ENCODE data around the gene SIPA1L3. TPM values are rescaled to one million over a fixed set of nuclear protein-coding genes. Genes with fewer than 3 reads are reported as not detected.

SIPA1L3 gene
- total and polyA plus RNA-seq, 2 experiments from 2014 or later = 15.7 to 54.1 TPM

DNA sequence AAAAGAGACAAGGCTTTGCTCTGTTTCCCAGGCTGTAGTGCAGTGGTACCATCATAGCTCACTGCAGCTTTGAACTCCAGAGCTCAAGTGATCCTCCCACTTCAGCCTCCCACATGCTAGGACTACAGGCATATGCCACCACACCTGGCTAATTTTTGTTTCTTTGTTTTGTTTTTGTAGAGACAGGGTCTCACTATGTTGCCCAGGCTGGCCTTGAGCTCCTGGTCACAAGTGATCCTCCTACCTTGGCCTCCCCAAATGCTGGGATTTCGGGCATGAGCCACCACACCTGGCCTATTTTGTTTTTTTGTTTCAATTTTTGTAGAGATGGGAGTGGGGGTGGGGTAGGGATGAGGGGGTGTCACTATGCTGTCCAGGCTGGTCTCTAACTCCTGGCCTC is 7.6 kb upstream of the SIPA1L3 start:
- peaks cover 5% of the 10 kb centered on the region for H3K27me3 Mint-ChIP-seq (ENCODE audit: insufficient read depth, low read depth, poor library complexity)
- H3K36me3 Mint-ChIP-seq (ENCODE audit: low read depth) = no peaks in the 10 kb centered on the region
- no peak overlapping the region for H3K27ac ChIP-seq (ENCODE audit: low read depth)
- H2AFZ ChIP-seq = no peak overlapping the region
- no peak for ATAC-seq
- H3K9me2 ChIP-seq (ENCODE audit: insufficient read depth) = no peaks in the 10 kb centered on the region
- no peak overlapping the region for H3K27ac Mint-ChIP-seq
- H3K4me2 ChIP-seq = no peak overlapping the region
- DNase-seq (ENCODE audit: low spot score) = no peak
- H3K27me3 ChIP-seq (ENCODE audit: insufficient read depth) = no peaks in the 10 kb centered on the region
- no peaks in the 10 kb centered on the region for H3K36me3 ChIP-seq (ENCODE audit: insufficient read depth)
- no peak overlapping the region for H3K4me3 Mint-ChIP-seq
- no peaks in the 10 kb centered on the region for H3K4me1 ChIP-seq (ENCODE audit: insufficient read depth)
- H4K20me1 ChIP-seq (replicated peaks; ENCODE audit: insufficient read depth) = no peaks in the 10 kb centered on the region
- H3K79me2 ChIP-seq (replicated peaks; ENCODE audit: insufficient read depth) = no peaks in the 10 kb centered on the region
- peaks cover 3% of the 10 kb centered on the region; the same call in 1 of the 3 replicates for H3K4me1 Mint-ChIP-seq
- no peak overlapping the region for H3K4me3 ChIP-seq
- no peak for TF ChIP-seq ZNF114 (CRISPR knock-in tag; IDR thresholded peaks at IDR 0.05)
- TF ChIP-seq, protein P1, sequence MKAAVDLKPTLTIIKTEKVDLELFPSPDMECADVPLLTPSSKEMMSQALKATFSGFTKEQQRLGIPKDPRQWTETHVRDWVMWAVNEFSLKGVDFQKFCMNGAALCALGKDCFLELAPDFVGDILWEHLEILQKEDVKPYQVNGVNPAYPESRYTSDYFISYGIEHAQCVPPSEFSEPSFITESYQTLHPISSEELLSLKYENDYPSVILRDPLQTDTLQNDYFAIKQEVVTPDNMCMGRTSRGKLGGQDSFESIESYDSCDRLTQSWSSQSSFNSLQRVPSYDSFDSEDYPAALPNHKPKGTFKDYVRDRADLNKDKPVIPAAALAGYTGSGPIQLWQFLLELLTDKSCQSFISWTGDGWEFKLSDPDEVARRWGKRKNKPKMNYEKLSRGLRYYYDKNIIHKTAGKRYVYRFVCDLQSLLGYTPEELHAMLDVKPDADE (IDR thresholded peaks at IDR 0.05) = no peak
- no peak for TF ChIP-seq EZH2phosphoT487 (IDR thresholded peaks at IDR 0.05; ENCODE audit: unreplicated experiment)
- H3F3A ChIP-seq (replicated peaks; ENCODE audit: low read depth) = no peaks in the 10 kb centered on the region
- H3K9me3 Mint-ChIP-seq = no peaks in the 10 kb centered on the region; the same call in 1 of the 3 replicates

DNA sequence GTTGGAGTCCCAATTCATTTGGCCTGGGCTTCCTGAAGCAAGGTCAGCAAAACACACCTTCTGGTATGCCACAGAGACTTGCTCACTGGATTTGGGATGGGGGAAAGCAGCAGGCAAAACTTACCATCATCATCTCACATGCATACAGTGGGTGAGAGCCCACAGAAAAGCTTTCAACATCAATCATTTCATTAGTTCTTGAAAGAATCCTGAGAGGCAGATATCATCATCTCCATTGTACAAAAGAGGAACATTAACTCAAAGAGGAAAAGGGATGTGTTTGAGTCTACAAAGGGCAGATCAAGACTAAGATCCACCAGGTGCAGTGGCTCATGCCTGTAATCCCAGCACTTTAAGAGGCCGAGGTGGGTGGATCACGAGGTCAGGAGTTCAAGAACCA is 7.0 kb upstream of the SIPA1L3 start:
- H3K79me2 ChIP-seq (replicated peaks; ENCODE audit: insufficient read depth) = no peaks in the 10 kb centered on the region
- Mint-ChIP-seq H3K4me1 (peaks cover 3% of the 10 kb centered on the region; the same call in 1 of the 3 replicates), H3K9me3 (no peaks in the 10 kb centered on the region; the same call in 1 of the 3 replicates), H3K36me3 (ENCODE audit: low read depth) (no peaks in the 10 kb centered on the region), H3K27ac (no peak overlapping the region), H3K27me3 (ENCODE audit: insufficient read depth, low read depth, poor library complexity) (peaks cover 3% of the 10 kb centered on the region), H3K4me3 (no peak overlapping the region)
- no peaks in the 10 kb centered on the region for H3K4me1 ChIP-seq (ENCODE audit: insufficient read depth)
- no peaks in the 10 kb centered on the region for H3K9me2 ChIP-seq (ENCODE audit: insufficient read depth)
- no peak for ATAC-seq
- no peaks in the 10 kb centered on the region for H3F3A ChIP-seq (replicated peaks; ENCODE audit: low read depth)
- H3K27ac ChIP-seq (ENCODE audit: low read depth) = no peak overlapping the region
- no peak overlapping the region for H3K4me3 ChIP-seq
- no peak for DNase-seq (ENCODE audit: low spot score)
- H3K27me3 ChIP-seq (ENCODE audit: insufficient read depth) = no peaks in the 10 kb centered on the region
- H4K20me1 ChIP-seq (replicated peaks; ENCODE audit: insufficient read depth) = no peaks in the 10 kb centered on the region
- 0 out of 2 replicates have a peak overlapping the region, but pooled peaks have one; percentile 18 for H2AFZ ChIP-seq
- no peak overlapping the region for H3K4me2 ChIP-seq
- H3K36me3 ChIP-seq (ENCODE audit: insufficient read depth) = no peaks in the 10 kb centered on the region
- TF ChIP-seq, protein P2, sequence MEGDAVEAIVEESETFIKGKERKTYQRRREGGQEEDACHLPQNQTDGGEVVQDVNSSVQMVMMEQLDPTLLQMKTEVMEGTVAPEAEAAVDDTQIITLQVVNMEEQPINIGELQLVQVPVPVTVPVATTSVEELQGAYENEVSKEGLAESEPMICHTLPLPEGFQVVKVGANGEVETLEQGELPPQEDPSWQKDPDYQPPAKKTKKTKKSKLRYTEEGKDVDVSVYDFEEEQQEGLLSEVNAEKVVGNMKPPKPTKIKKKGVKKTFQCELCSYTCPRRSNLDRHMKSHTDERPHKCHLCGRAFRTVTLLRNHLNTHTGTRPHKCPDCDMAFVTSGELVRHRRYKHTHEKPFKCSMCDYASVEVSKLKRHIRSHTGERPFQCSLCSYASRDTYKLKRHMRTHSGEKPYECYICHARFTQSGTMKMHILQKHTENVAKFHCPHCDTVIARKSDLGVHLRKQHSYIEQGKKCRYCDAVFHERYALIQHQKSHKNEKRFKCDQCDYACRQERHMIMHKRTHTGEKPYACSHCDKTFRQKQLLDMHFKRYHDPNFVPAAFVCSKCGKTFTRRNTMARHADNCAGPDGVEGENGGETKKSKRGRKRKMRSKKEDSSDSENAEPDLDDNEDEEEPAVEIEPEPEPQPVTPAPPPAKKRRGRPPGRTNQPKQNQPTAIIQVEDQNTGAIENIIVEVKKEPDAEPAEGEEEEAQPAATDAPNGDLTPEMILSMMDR (conservative IDR thresholded peaks at IDR 0.05; ENCODE audit: low read depth in 2 of 2) = no peak
- TF ChIP-seq EZH2phosphoT487 (IDR thresholded peaks at IDR 0.05; ENCODE audit: unreplicated experiment) = no peak
- TF ChIP-seq NANOG (IDR thresholded peaks at IDR 0.05; ENCODE audit: borderline replicate concordance) = no peak
- no peak for TF ChIP-seq CREB1 (CRISPR knock-in tag; IDR thresholded peaks at IDR 0.05; ENCODE audit: low read depth)
- TF ChIP-seq ZNF331 (CRISPR knock-in tag; IDR thresholded peaks at IDR 0.05; ENCODE audit: low read depth) = no peak
- TF ChIP-seq, protein P3, sequence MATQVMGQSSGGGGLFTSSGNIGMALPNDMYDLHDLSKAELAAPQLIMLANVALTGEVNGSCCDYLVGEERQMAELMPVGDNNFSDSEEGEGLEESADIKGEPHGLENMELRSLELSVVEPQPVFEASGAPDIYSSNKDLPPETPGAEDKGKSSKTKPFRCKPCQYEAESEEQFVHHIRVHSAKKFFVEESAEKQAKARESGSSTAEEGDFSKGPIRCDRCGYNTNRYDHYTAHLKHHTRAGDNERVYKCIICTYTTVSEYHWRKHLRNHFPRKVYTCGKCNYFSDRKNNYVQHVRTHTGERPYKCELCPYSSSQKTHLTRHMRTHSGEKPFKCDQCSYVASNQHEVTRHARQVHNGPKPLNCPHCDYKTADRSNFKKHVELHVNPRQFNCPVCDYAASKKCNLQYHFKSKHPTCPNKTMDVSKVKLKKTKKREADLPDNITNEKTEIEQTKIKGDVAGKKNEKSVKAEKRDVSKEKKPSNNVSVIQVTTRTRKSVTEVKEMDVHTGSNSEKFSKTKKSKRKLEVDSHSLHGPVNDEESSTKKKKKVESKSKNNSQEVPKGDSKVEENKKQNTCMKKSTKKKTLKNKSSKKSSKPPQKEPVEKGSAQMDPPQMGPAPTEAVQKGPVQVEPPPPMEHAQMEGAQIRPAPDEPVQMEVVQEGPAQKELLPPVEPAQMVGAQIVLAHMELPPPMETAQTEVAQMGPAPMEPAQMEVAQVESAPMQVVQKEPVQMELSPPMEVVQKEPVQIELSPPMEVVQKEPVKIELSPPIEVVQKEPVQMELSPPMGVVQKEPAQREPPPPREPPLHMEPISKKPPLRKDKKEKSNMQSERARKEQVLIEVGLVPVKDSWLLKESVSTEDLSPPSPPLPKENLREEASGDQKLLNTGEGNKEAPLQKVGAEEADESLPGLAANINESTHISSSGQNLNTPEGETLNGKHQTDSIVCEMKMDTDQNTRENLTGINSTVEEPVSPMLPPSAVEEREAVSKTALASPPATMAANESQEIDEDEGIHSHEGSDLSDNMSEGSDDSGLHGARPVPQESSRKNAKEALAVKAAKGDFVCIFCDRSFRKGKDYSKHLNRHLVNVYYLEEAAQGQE (IDR thresholded peaks at IDR 0.05; ENCODE audit: unreplicated experiment) = no peak
- TF ChIP-seq POLR2AphosphoS5 (IDR thresholded peaks at IDR 0.05; ENCODE audit: low read depth) = no peak
- no peak for TF ChIP-seq ZNF114 (CRISPR knock-in tag; IDR thresholded peaks at IDR 0.05)
- TF ChIP-seq, protein P1 (IDR thresholded peaks at IDR 0.05) = no peak
- no peak for TF ChIP-seq STAT1 (IDR thresholded peaks at IDR 0.05; ENCODE audit: unreplicated experiment)

Measured in GM23338 (cell line).